ENCODE results near the gene EXOC6.

The EXOC6 gene, protein sequence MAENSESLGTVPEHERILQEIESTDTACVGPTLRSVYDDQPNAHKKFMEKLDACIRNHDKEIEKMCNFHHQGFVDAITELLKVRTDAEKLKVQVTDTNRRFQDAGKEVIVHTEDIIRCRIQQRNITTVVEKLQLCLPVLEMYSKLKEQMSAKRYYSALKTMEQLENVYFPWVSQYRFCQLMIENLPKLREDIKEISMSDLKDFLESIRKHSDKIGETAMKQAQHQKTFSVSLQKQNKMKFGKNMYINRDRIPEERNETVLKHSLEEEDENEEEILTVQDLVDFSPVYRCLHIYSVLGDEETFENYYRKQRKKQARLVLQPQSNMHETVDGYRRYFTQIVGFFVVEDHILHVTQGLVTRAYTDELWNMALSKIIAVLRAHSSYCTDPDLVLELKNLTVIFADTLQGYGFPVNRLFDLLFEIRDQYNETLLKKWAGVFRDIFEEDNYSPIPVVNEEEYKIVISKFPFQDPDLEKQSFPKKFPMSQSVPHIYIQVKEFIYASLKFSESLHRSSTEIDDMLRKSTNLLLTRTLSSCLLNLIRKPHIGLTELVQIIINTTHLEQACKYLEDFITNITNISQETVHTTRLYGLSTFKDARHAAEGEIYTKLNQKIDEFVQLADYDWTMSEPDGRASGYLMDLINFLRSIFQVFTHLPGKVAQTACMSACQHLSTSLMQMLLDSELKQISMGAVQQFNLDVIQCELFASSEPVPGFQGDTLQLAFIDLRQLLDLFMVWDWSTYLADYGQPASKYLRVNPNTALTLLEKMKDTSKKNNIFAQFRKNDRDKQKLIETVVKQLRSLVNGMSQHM

DNA sequence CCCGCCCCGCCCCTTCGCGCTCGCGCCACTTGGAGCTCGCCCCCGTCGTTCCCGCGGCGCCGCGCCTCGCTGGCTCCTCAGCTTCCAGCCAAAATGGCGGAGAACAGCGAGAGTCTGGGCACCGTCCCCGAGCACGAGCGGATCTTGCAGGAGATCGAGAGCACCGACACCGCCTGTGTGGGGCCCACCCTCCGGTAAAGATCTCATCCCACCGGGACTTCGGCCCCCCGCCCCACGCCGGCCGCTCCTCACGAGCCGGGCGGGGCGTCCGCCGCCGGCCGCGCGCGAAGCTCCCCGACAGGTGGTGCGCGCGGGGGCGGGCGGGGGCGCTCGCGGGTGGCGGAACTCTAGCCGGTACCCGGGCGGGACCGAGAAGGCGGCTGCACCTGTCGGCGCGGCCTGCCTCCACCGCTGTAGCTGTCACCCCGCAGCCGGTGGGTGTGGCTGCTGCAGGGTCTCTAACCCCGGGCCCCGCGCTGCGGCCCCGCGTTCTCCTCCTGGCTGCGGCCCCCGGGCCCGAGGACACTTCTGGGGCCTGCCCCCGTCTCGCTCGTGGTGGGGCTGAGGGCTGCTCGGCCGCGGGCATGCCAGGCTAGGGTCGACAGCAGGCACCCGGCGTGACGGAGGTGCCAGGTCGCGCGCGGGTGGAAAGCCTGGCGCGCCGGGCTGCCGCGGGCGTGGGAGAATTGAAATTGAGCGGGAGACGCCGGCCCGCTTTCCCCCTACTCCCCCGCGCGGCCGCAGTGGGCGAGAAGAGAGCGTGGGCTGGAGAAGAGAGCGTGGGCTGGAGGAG is at the start of gene EXOC6:
EXOC6 (plus strand) TSS at position 80 of the 793 bp plus-strand sequence; CDS start at position 94, 14 bp downstream.
- DNase-seq, result peak; percentile 86

- DNase-seq, result no peak
These were observed 48.8 kb upstream of the EXOC6 start for GRCh38 chr10:92799568-92799967.

DNA sequence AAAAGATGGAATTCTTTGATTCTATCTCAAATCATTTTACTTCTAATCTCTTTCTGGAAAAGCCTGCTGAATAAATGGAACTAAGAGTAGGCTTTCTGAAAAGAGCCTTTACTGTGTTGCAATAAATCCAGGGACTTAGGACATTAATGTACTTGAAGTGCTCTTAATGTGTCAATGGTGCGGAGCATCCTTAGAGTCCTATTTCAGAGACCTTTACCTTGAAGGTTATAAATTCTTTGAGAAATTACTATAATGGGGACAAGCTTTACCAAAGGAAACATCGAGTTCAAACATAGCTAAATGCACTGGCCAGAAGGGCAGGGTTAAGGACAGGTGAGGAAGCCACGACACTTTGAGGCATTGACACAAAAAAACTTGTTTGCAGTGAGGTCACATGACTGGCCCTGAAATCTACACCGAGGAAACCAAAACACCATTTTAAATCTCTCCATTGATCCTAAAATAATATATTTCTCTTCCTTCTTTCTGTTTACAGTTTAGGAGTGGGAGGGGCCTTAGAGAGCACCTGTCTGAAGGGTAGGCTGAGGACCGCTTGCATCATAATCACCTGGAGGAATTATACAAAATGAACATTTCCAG is 48.1 kb upstream of the EXOC6 start:
- DNase-seq, result no peak

DNA sequence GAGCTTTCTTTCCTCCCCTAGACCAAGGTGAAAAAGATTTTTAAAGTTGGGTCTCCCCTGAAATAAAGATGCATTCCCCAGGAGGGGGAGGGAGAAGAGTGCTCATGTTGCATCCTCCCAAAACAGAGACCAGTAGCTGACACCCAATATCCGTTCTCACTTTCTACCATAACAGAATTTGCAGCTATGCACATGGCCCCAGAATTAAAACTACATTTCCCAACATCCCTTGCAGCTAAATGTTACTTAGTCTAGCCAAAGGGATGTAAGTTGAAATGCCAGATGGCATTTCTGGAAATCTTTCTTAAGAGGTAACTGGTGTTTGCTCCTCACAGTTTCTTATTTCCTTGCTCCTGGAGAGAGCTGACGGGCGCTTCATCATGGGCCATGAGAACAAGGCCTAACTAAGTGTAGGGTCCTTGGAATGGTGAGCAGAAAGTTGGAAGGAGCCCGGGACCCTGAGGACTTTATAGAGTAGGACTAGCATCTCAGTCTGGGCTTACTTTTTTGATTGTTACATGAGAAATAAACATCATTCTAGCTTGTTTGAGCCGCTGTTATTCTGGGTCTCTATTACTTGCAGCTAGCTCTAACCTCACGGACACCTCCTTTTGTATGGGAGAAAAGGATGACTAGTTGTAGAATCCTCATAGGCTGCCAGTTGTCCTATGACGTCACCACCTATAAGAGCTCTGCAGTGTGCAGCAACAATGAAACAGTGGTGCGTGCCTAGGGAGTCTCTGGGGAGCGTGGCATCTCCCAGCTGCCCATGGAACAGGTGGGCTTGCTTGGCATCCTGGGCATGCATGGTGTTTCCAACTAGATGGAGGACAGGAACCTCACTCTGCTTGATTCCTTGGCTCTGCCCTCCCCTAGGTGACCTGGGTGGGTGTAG is 46.1 kb upstream of the EXOC6 start:
- DNase-seq, result no peak

DNA sequence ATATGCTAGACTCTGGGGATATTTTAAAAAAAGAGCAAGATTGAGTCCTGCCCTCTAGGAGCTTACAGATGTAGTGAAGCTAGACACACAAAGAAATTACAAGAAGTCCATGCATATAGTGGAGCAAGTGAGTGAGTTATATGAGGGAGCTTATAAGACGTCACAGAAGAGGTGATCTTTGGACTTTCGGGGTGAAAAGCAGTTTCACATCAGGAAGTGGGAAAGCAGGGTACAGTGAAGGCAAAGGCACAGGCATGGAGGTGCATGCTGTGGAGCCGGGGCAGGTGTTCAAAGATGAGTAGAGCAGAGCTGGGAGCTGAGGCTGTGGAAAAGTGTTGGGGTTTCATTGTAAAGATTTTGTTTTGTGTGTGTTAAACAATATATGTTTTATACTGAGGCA is 38.5 kb upstream of the EXOC6 start:
- no peak for DNase-seq

- no peak for DNase-seq
These were observed 37.3 kb upstream of the EXOC6 start for GRCh38 chr10:92810934-92811532.

- DNase-seq, result no peak
These were observed 36.3 kb upstream of the EXOC6 start for GRCh38 chr10:92811986-92812385.

- no peak for DNase-seq
These were observed 34.3 kb upstream of the EXOC6 start for GRCh38 chr10:92813979-92814378.

- DNase-seq, result no peak
These were observed 33.5 kb upstream of the EXOC6 start for GRCh38 chr10:92814790-92815189.

GRCh38 chr10:92816091-92816531 is 32.2 kb upstream of the EXOC6 start:
- no peak for DNase-seq

- peak; percentile 91 for DNase-seq
These were observed 26.2 kb upstream of the EXOC6 start for GRCh38 chr10:92822060-92822634.

- DNase-seq, result peak; percentile 75
These were observed 25.4 kb upstream of the EXOC6 start for GRCh38 chr10:92822964-92823363.

- no peak for DNase-seq
These were observed 22.3 kb upstream of the EXOC6 start for GRCh38 chr10:92826061-92826460.

DNA sequence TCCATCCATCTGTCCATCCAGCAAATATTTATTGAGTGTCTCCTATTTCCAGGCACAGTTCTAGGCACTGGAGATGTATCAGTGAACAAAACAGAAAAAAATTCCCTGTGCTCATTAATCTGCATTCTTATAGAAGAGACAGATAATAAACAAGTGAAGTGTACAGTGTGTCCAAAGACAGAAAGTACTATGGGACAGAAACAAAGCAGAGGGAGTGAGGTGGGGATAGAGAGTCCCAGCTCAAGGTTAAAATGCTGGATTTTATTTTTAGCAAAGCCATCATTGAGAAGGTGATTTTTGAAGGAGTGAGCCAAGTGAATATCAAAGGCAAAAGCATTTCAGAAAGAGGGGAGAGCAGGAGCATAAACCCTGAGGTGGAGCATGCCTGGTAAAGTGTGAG is 21.8 kb upstream of the EXOC6 start:
- no peak for DNase-seq

DNA sequence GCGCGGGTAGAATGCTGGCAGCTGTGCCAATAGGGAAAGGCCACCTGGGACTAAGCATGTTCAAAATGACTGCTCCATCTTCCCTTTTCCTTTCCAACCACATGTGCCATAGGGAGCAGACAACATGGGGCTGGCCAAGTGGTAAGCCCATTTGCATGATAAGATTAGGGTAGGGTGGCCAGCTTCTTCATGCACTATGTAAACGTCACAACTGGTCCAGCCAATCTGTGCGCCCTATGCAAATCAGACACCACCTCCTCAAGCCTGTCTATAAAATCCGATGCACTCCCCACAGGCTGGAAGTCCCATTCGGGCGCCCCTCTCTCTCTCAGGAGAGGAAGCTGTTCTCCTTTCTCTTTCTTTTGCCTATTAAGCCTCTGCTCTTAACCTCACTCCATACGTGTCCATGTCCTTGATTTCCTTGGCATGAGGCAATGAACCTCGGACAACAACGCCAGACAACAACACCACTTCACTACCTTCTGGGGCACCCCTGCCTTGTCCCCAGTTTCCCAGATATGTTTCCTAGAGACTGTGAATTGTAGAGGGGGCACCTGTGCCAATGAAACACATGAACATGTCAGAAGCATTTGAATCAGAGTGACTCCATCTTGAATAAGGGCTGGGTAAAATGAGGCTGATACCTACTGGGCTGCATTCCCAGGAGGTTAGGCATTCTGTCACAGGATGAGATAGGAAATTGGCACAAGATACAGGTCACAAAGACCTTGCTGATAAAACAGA is 19.1 kb upstream of the EXOC6 start:
- peak; percentile 62 for DNase-seq

DNA sequence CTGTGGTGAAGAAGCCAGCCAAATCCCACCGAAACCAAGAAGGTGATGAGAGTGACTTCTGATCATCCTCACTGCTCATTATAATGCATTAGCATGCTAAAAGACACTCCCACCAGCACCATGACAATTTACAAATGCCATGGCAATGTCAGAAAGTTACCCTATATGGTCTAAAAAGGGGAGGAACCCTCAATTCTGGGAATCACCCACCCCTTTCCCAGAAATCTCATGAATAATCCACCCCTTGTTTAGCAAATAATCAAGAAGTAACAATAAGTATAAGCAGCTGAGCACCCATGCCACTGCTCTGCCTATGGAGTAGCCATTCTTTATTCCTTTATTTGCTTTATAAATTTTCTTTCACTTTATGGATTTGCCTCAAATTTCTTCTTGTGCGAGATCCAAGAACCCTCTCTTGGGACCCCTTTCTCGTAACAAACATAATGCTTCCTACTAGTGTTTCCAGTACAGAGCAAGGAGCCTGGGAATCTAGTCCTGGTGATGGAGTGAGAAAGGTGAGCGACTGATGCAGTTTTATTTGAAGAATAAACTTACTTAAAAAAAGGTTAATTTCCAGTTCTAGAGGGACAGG is 18.4 kb upstream of the EXOC6 start:
- peak; percentile 63 for DNase-seq

GRCh38 chr10:92830478-92831389 is 17.6 kb upstream of the EXOC6 start:
- peak; percentile 55 for DNase-seq

DNA sequence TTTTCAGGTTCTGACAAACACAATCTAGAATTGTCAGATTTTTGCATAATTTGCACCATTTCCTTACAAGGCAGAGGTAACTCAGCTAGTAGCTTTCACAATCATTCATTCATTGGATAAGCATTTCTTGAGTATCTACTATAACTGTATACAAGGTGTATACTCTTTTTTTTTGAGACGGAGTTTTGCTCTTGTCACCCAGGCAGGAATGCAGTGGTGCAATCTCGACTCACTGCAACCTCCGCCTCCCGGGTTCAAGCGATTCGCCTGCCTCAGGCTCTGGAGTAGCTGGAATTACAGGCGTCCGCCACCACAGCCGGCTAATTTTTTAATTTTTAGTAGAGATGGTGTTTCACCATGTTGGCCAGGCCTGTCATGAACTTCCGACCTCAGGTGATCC is 16.2 kb upstream of the EXOC6 start:
- DNase-seq, result no peak
